ENCODE results near the gene MCIDAS.

- TF ChIP-seq, protein P1, sequence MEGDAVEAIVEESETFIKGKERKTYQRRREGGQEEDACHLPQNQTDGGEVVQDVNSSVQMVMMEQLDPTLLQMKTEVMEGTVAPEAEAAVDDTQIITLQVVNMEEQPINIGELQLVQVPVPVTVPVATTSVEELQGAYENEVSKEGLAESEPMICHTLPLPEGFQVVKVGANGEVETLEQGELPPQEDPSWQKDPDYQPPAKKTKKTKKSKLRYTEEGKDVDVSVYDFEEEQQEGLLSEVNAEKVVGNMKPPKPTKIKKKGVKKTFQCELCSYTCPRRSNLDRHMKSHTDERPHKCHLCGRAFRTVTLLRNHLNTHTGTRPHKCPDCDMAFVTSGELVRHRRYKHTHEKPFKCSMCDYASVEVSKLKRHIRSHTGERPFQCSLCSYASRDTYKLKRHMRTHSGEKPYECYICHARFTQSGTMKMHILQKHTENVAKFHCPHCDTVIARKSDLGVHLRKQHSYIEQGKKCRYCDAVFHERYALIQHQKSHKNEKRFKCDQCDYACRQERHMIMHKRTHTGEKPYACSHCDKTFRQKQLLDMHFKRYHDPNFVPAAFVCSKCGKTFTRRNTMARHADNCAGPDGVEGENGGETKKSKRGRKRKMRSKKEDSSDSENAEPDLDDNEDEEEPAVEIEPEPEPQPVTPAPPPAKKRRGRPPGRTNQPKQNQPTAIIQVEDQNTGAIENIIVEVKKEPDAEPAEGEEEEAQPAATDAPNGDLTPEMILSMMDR (IDR thresholded peaks at IDR 0.05; ENCODE audit: low read depth, low read length, missing input control) = no peak
- TF ChIP-seq EGR1 (IDR thresholded peaks at IDR 0.05; ENCODE audit: low read depth in 2 of 2) (no peak), GABPA (IDR thresholded peaks at IDR 0.05 in 1 of 2, conservative IDR thresholded peaks at IDR 0.05 in 1 of 2) (no peak), JUND (IDR thresholded peaks at IDR 0.05) (no peak)
- TF ChIP-seq, protein P2, sequence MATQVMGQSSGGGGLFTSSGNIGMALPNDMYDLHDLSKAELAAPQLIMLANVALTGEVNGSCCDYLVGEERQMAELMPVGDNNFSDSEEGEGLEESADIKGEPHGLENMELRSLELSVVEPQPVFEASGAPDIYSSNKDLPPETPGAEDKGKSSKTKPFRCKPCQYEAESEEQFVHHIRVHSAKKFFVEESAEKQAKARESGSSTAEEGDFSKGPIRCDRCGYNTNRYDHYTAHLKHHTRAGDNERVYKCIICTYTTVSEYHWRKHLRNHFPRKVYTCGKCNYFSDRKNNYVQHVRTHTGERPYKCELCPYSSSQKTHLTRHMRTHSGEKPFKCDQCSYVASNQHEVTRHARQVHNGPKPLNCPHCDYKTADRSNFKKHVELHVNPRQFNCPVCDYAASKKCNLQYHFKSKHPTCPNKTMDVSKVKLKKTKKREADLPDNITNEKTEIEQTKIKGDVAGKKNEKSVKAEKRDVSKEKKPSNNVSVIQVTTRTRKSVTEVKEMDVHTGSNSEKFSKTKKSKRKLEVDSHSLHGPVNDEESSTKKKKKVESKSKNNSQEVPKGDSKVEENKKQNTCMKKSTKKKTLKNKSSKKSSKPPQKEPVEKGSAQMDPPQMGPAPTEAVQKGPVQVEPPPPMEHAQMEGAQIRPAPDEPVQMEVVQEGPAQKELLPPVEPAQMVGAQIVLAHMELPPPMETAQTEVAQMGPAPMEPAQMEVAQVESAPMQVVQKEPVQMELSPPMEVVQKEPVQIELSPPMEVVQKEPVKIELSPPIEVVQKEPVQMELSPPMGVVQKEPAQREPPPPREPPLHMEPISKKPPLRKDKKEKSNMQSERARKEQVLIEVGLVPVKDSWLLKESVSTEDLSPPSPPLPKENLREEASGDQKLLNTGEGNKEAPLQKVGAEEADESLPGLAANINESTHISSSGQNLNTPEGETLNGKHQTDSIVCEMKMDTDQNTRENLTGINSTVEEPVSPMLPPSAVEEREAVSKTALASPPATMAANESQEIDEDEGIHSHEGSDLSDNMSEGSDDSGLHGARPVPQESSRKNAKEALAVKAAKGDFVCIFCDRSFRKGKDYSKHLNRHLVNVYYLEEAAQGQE (IDR thresholded peaks at IDR 0.05) = no peak
Measured at GRCh38 chr5:55232985-55233928, 6.1 kb upstream of the MCIDAS start, which contains the start of gene CCNO.

All from liver (tissue), 3 donors.